Ishikawa (cell line): ENCODE measurements around the gene IER5.

ENCODE experiments used
- CEBPB ChIP-seq: IDR thresholded peaks from 2 replicates; pipeline ENCODE4 v1.6.1; 2012
- FOXM1 ChIP-seq: IDR thresholded peaks from 2 replicates; pipeline ENCODE4 v1.6.1; 2012; ENCODE audit warnings: low read depth, borderline replicate concordance
- MAX ChIP-seq: IDR thresholded peaks from 2 replicates; pipeline ENCODE4 v1.6.1; 2012
- USF1 ChIP-seq: IDR thresholded peaks from 2 replicates; pipeline ENCODE4 v1.6.1; 2012
- YY1 ChIP-seq: IDR thresholded peaks from 2 replicates; pipeline ENCODE4 v1.6.1; 2012; ENCODE audit warnings: low read depth
- TF ChIP-seq, protein P1 (sequence below): IDR thresholded peaks from 2 replicates; pipeline ENCODE4 v1.6.1; 2012; ENCODE audit warnings: low read depth, mild to moderate bottlenecking

DNA sequence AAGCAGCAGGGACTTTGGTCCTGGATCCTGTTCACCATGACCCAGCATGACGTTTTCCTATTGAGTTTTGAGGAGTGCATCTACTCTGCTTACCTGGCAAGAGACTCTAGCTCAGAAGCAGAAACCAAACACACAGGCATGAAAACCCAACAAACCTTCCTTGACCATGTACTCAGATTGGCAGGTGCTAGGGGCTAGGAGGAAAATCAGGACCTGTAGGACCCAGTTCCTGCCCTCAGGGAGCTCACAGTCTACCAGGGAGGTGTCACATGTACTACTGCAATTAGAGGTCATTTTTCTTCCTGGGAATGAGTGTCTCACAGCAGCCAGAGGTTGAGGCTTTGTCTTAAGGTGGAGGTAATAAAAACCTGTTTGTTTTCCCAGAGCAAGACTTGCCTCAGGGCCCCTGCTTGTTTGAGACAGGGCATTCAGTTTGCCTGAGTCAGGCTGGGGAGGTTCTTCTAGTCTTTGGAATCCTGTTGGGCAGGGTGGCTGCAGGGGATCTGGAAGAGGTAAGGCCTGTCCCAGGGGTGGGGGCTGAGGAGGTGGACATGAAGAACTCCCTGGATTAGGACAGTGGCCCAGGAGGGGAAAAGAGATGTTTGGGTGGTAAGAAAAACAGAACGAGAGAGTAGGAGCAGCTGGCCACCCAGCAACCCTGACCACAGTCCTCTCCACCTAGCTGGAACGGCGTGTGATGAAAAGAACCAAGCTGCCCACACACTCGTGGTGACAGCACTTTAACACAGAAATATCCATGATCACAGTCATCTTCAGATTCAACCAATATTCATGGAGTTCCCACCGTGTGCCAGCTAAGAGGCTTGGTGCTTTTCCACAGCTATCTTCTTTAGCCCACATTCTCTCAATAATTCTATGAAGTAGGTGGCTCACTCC, 30.8 kb downstream of the IER5 start:
- TF ChIP-seq CEBPB (no peak), FOXM1 (no peak), YY1 (no peak), USF1 (no peak), MAX (no peak)
- TF ChIP-seq, protein P1, sequence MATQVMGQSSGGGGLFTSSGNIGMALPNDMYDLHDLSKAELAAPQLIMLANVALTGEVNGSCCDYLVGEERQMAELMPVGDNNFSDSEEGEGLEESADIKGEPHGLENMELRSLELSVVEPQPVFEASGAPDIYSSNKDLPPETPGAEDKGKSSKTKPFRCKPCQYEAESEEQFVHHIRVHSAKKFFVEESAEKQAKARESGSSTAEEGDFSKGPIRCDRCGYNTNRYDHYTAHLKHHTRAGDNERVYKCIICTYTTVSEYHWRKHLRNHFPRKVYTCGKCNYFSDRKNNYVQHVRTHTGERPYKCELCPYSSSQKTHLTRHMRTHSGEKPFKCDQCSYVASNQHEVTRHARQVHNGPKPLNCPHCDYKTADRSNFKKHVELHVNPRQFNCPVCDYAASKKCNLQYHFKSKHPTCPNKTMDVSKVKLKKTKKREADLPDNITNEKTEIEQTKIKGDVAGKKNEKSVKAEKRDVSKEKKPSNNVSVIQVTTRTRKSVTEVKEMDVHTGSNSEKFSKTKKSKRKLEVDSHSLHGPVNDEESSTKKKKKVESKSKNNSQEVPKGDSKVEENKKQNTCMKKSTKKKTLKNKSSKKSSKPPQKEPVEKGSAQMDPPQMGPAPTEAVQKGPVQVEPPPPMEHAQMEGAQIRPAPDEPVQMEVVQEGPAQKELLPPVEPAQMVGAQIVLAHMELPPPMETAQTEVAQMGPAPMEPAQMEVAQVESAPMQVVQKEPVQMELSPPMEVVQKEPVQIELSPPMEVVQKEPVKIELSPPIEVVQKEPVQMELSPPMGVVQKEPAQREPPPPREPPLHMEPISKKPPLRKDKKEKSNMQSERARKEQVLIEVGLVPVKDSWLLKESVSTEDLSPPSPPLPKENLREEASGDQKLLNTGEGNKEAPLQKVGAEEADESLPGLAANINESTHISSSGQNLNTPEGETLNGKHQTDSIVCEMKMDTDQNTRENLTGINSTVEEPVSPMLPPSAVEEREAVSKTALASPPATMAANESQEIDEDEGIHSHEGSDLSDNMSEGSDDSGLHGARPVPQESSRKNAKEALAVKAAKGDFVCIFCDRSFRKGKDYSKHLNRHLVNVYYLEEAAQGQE = no peak
